RWPE1 (cell line): ENCODE results near the gene AMOTL2.

Source experiments
- CTCF ChIA-PET: fragments of 350-600 bp; sonication (Branson Sonifier 250); formaldehyde crosslinking; extraction: SDS; loops from one replicate; lab custom pipeline; 2021; lab: Yijun Ruan, JAX
- POLR2A ChIA-PET: fragments of 400-600 bp; formaldehyde crosslinking; extraction: SDS; loops from one replicate; lab custom pipeline; 2020; ENCODE audit warnings: antibody characterized with exemption; ENCODE audit not compliant: low non-redundant PET; lab: Yijun Ruan, JAX
- DNase-seq: peaks from one replicate; pipeline ENCODE4 v3.0.0; 2012; ENCODE audit warnings: low spot score
- H3K27ac ChIP-seq: fragments of 450-650 bp; 2 replicates; pipeline ENCODE4 v1.5.1; 2017
- TF ChIP-seq, protein P1 (sequence below): fragments of 450-650 bp; conservative IDR thresholded peaks from 2 replicates; pipeline ENCODE4 v1.5.1; 2017; ENCODE audit warnings: low read depth, mild to moderate bottlenecking

The AMOTL2 gene

GRCh38 chr3:134346744-134347143 lies 27.5 kb downstream of the AMOTL2 start:
- ChIA-PET CTCF (interaction anchor here (0.6 to 0.7 kb wide), 2 partner anchors 14 to 134 kb away, joined by 3 to 5 read pairs; no protein-coding TSS in a partner anchor), POLR2A (no interaction called here)
- TF ChIP-seq, protein P1, sequence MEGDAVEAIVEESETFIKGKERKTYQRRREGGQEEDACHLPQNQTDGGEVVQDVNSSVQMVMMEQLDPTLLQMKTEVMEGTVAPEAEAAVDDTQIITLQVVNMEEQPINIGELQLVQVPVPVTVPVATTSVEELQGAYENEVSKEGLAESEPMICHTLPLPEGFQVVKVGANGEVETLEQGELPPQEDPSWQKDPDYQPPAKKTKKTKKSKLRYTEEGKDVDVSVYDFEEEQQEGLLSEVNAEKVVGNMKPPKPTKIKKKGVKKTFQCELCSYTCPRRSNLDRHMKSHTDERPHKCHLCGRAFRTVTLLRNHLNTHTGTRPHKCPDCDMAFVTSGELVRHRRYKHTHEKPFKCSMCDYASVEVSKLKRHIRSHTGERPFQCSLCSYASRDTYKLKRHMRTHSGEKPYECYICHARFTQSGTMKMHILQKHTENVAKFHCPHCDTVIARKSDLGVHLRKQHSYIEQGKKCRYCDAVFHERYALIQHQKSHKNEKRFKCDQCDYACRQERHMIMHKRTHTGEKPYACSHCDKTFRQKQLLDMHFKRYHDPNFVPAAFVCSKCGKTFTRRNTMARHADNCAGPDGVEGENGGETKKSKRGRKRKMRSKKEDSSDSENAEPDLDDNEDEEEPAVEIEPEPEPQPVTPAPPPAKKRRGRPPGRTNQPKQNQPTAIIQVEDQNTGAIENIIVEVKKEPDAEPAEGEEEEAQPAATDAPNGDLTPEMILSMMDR, result no peak
- DNase-seq, result no peak
- no peak overlapping the region for H3K27ac ChIP-seq

DNA sequence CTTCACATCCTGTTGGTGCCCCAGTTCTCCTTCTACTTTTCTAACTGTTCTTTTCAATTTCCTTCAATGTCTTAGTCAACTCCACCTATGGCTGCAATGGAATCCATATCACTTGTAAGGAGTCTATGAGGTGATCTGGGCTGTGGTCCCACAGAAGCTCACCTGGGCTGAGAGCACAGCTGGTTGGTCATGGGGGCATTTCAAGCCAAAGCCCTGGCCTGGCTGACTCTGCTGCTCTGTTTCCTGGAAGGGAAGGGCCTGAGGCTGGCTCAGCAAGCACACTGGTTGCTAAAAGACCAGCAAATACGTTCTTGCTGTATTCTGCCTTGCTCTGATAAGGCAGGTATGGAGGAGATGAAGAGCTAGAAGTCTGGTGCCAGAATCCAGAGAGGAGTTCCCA lies 29.0 kb downstream of the AMOTL2 start:
- POLR2A ChIA-PET, result no interaction called here
- CTCF ChIA-PET, result interaction anchor here (0.7 kb wide), 1 partner anchor 8 kb away, joined by 3 read pairs; no protein-coding TSS in a partner anchor
- DNase-seq, result no peak
- no peak overlapping the region for H3K27ac ChIP-seq
- TF ChIP-seq, protein P1, result no peak

GRCh38 chr3:134344560-134344959 lies 29.7 kb downstream of the AMOTL2 start:
- ChIA-PET POLR2A (no interaction called here), CTCF (no interaction called here)
- H3K27ac ChIP-seq, result no peak overlapping the region
- DNase-seq, result no peak
- TF ChIP-seq, protein P1, result no peak

DNA sequence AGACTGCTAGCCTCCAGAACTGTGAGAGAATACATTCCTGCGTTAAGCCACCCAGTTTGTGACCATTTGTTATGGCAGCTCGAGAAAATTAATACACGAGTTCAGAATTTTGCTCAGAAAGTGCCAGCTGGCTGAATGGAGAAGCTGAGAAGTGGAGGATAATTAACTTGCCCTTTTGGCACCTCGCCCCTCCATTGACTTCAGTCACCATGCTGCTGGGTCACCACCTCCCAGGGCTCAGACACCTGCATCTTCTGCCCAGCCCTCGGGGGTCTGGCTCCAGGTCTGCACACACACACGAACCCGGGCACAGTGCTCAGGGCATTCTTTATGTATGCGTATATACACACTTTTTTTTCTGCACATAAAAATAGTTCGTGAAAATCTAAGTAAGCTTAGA lies 32.0 kb downstream of the AMOTL2 start:
- TF ChIP-seq, protein P1, result no peak
- no peak for DNase-seq
- ChIA-PET CTCF (interaction anchor here (0.9 kb wide), 1 partner anchor 13 kb away, joined by 4 read pairs; no protein-coding TSS in a partner anchor), POLR2A (no interaction called here)
- no peak overlapping the region for H3K27ac ChIP-seq

- CTCF ChIA-PET, result interaction anchor here (0.6 to 0.9 kb wide), 2 partner anchors 12 to 29 kb away, joined by 3 to 4 read pairs; no protein-coding TSS in a partner anchor
- POLR2A ChIA-PET, result no interaction called here
- TF ChIP-seq, protein P1, result no peak
- DNase-seq, result no peak
- H3K27ac ChIP-seq, result no peak overlapping the region
Observed at GRCh38 chr3:134341389-134341788, 32.9 kb downstream of the AMOTL2 start.

- no peak for DNase-seq
- POLR2A ChIA-PET, result no interaction called here
- TF ChIP-seq, protein P1, result no peak
- no peak overlapping the region for H3K27ac ChIP-seq
- CTCF ChIA-PET, result no interaction called here
Observed at GRCh38 chr3:134340982-134341365, 33.3 kb downstream of the AMOTL2 start.
